ENCODE results near the gene BABAM2.

GRCh38 chr2:27906074-27906473, 15.5 kb downstream of the BABAM2 start:
- TF ChIP-seq EP300 (IDR thresholded peaks at IDR 0.05) (no peak), CTCF (IDR thresholded peaks at IDR 0.05) (no peak), POLR2A (IDR thresholded peaks at IDR 0.05) (no peak)
